OCI-LY1 (cell line): ENCODE measurements around the gene DVL1.
A peak's percentile ranks its signal among the peaks of the same experiment; 100 is the strongest.

Experiments
- H2AFZ ChIP-seq: fragments of 200-600 bp; sonication (generic), shearing (Covaris generic); 2 replicates; pipeline ENCODE4 v1.6.0; 2014; ENCODE audit warnings: antibody characterized with exemption, mild to moderate bottlenecking, low read length
- H3F3A ChIP-seq: fragments of 200-600 bp; sonication (generic), shearing (Covaris generic); 2 replicates; pipeline ENCODE4 v1.6.0; 2014; ENCODE audit warnings: mild to moderate bottlenecking, antibody characterized with exemption, low read length, moderate library complexity; ENCODE audit not compliant: insufficient read depth
- H3K27ac ChIP-seq: fragments of 200-600 bp; sonication (generic); 2 replicates; pipeline ENCODE4 v1.5.1; 2014; ENCODE audit warnings: low read length, mixed run types, mild to moderate bottlenecking, low read depth; ENCODE audit not compliant: poor library complexity, severe bottlenecking
- H3K27me3 ChIP-seq: fragments of 200-600 bp; sonication (generic); 2 replicates; pipeline ENCODE4 v1.6.0; 2014; ENCODE audit warnings: antibody characterized with exemption, mild to moderate bottlenecking, low read length, moderate library complexity; ENCODE audit not compliant: insufficient read depth
- H3K36me3 ChIP-seq: fragments of 200-600 bp; sonication (generic); 2 replicates; pipeline ENCODE4 v1.6.1; 2014; ENCODE audit warnings: mild to moderate bottlenecking, antibody characterized with exemption, low read length, moderate library complexity, mixed read lengths; ENCODE audit not compliant: insufficient read depth
- H3K4me1 ChIP-seq: fragments of 200-600 bp; sonication (generic); 2 replicates; pipeline ENCODE4 v1.5.1; 2014; ENCODE audit warnings: mild to moderate bottlenecking, low read length, moderate library complexity; ENCODE audit not compliant: insufficient read depth, severe bottlenecking
- H3K4me2 ChIP-seq: fragments of 200-600 bp; sonication (generic), shearing (Covaris generic); 2 replicates; pipeline ENCODE4 v1.6.1; 2014; ENCODE audit warnings: low read length
- H3K4me3 ChIP-seq: fragments of 200-600 bp; sonication (generic); 2 replicates; pipeline ENCODE4 v1.5.1; 2014; ENCODE audit warnings: low read length, low read depth, mild to moderate bottlenecking, mixed read lengths; ENCODE audit not compliant: poor library complexity, severe bottlenecking
- H3K79me2 ChIP-seq: fragments of 200-600 bp; shearing (Covaris generic); 2 replicates; pipeline ENCODE4 v1.6.1; 2016; ENCODE audit warnings: mixed run types, low read length, mixed read lengths; ENCODE audit not compliant: insufficient read depth
- H3K9ac ChIP-seq: fragments of 200-600 bp; sonication (generic), shearing (Covaris generic); 2 replicates; pipeline ENCODE4 v1.6.1; 2014; ENCODE audit warnings: mild to moderate bottlenecking, low read length, mixed read lengths
- H3K9me2 ChIP-seq: fragments of 200-600 bp; sonication (generic), shearing (Covaris generic); 2 replicates; pipeline ENCODE4 v1.6.1; 2014; ENCODE audit warnings: low read depth, mild to moderate bottlenecking, low read length, mixed read lengths
- H3K9me3 ChIP-seq: fragments of 200-600 bp; shearing (Covaris generic); 2 replicates; pipeline ENCODE4 v1.6.1; 2014; ENCODE audit warnings: low read length, mixed read lengths
- H4K20me1 ChIP-seq: fragments of 200-600 bp; sonication (generic), shearing (Covaris generic); 2 replicates; pipeline ENCODE4 v1.6.0; 2016; ENCODE audit warnings: mild to moderate bottlenecking, low read length; ENCODE audit not compliant: insufficient read depth
- CTCF ChIP-seq: fragments of 200-600 bp; sonication (generic), shearing (Covaris generic); IDR thresholded peaks from 2 replicates; pipeline ENCODE4 v1.5.1; 2017; ENCODE audit warnings: mild to moderate bottlenecking, antibody characterized with exemption, low read length, moderate library complexity, mixed read lengths
- EZH2 ChIP-seq: fragments of 200-600 bp; sonication (generic), shearing (Covaris generic); IDR thresholded peaks from 2 replicates; pipeline ENCODE4 v1.8.0; 2017; ENCODE audit warnings: borderline replicate concordance, mixed run types, mild to moderate bottlenecking, antibody characterized with exemption, low read length, moderate library complexity, mixed read lengths

The DVL1 gene

GRCh38 chr1:1292851-1293250 lies 56.4 kb downstream of the DVL1 start:
- Histone ChIP-seq H3K27ac (no peak overlapping the region), H2AFZ (no peak overlapping the region), H3K36me3 (no peaks in the 10 kb centered on the region), H3F3A (no peaks in the 10 kb centered on the region), H3K4me1 (no peaks in the 10 kb centered on the region), H3K27me3 (no peaks in the 10 kb centered on the region), H3K4me2 (no peak overlapping the region), H3K9me3 (no peaks in the 10 kb centered on the region), H3K4me3 (no peak overlapping the region), H3K9me2 (no peaks in the 10 kb centered on the region), H3K79me2 (no peaks in the 10 kb centered on the region), H4K20me1 (no peaks in the 10 kb centered on the region), H3K9ac (no peak overlapping the region)
- TF ChIP-seq CTCF (no peak), EZH2 (no peak)

- no peaks in the 10 kb centered on the region for H3K79me2 ChIP-seq
- H2AFZ ChIP-seq = no peak overlapping the region
- no peaks in the 10 kb centered on the region for H3F3A ChIP-seq
- no peaks in the 10 kb centered on the region for H3K36me3 ChIP-seq
- no peak overlapping the region for H3K27ac ChIP-seq
- no peaks in the 10 kb centered on the region for H3K27me3 ChIP-seq
- no peaks in the 10 kb centered on the region for H3K9me2 ChIP-seq
- no peak overlapping the region for H3K9ac ChIP-seq
- no peaks in the 10 kb centered on the region for H4K20me1 ChIP-seq
- H3K4me1 ChIP-seq = no peaks in the 10 kb centered on the region
- H3K4me3 ChIP-seq = no peak overlapping the region
- no peak overlapping the region for H3K4me2 ChIP-seq
- no peaks in the 10 kb centered on the region for H3K9me3 ChIP-seq
- TF ChIP-seq EZH2 (no peak), CTCF (no peak)
These were observed 56.8 kb downstream of the DVL1 start for GRCh38 chr1:1292442-1292779.

- no peak overlapping the region for H3K27ac ChIP-seq
- TF ChIP-seq CTCF = peak; percentile 80
- TF ChIP-seq EZH2 = no peak
- H3K9me2 ChIP-seq = no peaks in the 10 kb centered on the region
- H4K20me1 ChIP-seq = no peaks in the 10 kb centered on the region
- H3K4me1 ChIP-seq = no peaks in the 10 kb centered on the region
- no peak overlapping the region for H2AFZ ChIP-seq
- no peak overlapping the region for H3K4me3 ChIP-seq
- no peak overlapping the region for H3K9ac ChIP-seq
- H3K79me2 ChIP-seq = no peaks in the 10 kb centered on the region
- no peaks in the 10 kb centered on the region for H3K9me3 ChIP-seq
- H3K4me2 ChIP-seq = no peak overlapping the region
- no peaks in the 10 kb centered on the region for H3K27me3 ChIP-seq
- no peaks in the 10 kb centered on the region for H3F3A ChIP-seq
- H3K36me3 ChIP-seq = no peaks in the 10 kb centered on the region
These were observed 57.4 kb downstream of the DVL1 start for GRCh38 chr1:1291548-1292441.
